ENCODE data around the gene LHX3. TPM values are rescaled to one million over a fixed set of nuclear protein-coding genes. Genes with fewer than 3 reads are reported as not detected.

LHX3 gene
- total RNA-seq, 1 donor from 2014 or later: 0.07 TPM

DNA sequence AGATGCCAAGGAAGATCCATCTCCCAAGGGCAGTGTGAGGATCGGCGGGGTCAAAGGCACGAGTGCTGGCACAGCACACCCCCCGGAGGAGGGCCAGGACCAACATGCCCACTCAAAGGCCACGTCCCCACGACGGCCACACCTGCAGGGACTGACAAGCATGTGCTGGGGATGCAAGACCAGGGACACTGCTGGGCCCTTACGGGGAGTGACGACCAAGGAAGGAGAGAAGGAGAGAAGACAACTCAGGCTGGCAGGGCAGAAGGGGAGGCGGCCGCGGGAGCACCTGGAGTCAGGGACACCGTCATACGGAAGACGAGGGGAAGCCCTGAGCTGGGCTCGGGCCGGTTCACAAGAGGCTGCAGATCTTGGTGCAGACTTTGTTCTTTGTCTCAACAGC lies 30.2 kb upstream of the LHX3 start:
- no peak overlapping the region for H3K4me3 Mint-ChIP-seq
- H3K27ac Mint-ChIP-seq (ENCODE audit: unreplicated experiment): no peak overlapping the region

GRCh38 chr9:136234597-136234996 lies 29.7 kb upstream of the LHX3 start:
- TF ChIP-seq, protein P1, sequence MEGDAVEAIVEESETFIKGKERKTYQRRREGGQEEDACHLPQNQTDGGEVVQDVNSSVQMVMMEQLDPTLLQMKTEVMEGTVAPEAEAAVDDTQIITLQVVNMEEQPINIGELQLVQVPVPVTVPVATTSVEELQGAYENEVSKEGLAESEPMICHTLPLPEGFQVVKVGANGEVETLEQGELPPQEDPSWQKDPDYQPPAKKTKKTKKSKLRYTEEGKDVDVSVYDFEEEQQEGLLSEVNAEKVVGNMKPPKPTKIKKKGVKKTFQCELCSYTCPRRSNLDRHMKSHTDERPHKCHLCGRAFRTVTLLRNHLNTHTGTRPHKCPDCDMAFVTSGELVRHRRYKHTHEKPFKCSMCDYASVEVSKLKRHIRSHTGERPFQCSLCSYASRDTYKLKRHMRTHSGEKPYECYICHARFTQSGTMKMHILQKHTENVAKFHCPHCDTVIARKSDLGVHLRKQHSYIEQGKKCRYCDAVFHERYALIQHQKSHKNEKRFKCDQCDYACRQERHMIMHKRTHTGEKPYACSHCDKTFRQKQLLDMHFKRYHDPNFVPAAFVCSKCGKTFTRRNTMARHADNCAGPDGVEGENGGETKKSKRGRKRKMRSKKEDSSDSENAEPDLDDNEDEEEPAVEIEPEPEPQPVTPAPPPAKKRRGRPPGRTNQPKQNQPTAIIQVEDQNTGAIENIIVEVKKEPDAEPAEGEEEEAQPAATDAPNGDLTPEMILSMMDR (conservative IDR thresholded peaks at IDR 0.05): no peak
- no peak overlapping the region for H3K27ac Mint-ChIP-seq (ENCODE audit: unreplicated experiment)

More for the DNA sequence above, 30.2 kb upstream of the LHX3 start:
- Mint-ChIP-seq H3K36me3 (ENCODE audit: low read depth) (peaks cover 4% of the 10 kb centered on the region), H3K4me1 (peaks cover 5% of the 10 kb centered on the region), H3K27me3 (ENCODE audit: low read depth) (no peaks in the 10 kb centered on the region), H3K9me3 (no peaks in the 10 kb centered on the region)
- TF ChIP-seq, protein P1 (conservative IDR thresholded peaks at IDR 0.05): no peak
- no peak for DNase-seq (ENCODE audit: low read depth, low spot score)

DNA sequence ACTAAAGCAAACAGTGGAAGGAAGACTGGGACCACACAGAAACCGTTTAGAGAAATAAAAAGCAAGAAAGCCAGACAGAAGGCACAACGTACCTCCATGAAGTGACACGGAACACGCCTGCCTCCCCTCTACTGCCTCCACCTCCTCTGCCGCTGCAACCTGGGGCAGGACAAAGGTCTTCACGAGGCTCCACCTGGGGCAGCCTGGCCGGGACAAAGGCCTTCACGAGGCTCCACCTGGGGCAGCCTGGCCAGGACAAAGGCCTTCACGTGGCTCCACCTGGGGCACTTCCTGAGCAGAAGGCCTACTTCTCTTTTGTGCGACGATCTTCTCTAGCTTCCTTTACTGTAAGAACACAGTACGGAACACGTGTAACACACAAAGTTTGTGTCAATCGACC lies 28.9 kb upstream of the LHX3 start:
- H3K4me1 Mint-ChIP-seq: peaks cover 5% of the 10 kb centered on the region
- H3K27ac Mint-ChIP-seq (ENCODE audit: unreplicated experiment): no peak overlapping the region
- H3K9me3 Mint-ChIP-seq: no peaks in the 10 kb centered on the region
- DNase-seq (ENCODE audit: low read depth, low spot score): no peak
- no peaks in the 10 kb centered on the region for H3K27me3 Mint-ChIP-seq (ENCODE audit: low read depth)
- no peak overlapping the region for H3K4me3 Mint-ChIP-seq
- peaks cover 4% of the 10 kb centered on the region for H3K36me3 Mint-ChIP-seq (ENCODE audit: low read depth)
- TF ChIP-seq, protein P1 (conservative IDR thresholded peaks at IDR 0.05): no peak

More at GRCh38 chr9:136234597-136234996, 29.7 kb upstream of the LHX3 start:
- Mint-ChIP-seq H3K9me3 (no peaks in the 10 kb centered on the region), H3K27me3 (ENCODE audit: low read depth) (no peaks in the 10 kb centered on the region), H3K36me3 (ENCODE audit: low read depth) (peaks cover 4% of the 10 kb centered on the region), H3K4me1 (peaks cover 5% of the 10 kb centered on the region), H3K4me3 (no peak overlapping the region)
- no peak for DNase-seq (ENCODE audit: low read depth, low spot score)

GRCh38 chr9:136233411-136233810 lies 28.5 kb upstream of the LHX3 start:
- no peak for DNase-seq (ENCODE audit: low read depth, low spot score)
- no peak overlapping the region for H3K27ac Mint-ChIP-seq (ENCODE audit: unreplicated experiment)

GRCh38 chr9:136232969-136233368 lies 28.0 kb upstream of the LHX3 start:
- H3K4me1 Mint-ChIP-seq: peaks cover 5% of the 10 kb centered on the region
- no peaks in the 10 kb centered on the region for H3K9me3 Mint-ChIP-seq
- TF ChIP-seq, protein P1 (conservative IDR thresholded peaks at IDR 0.05): no peak
- H3K36me3 Mint-ChIP-seq (ENCODE audit: low read depth): peaks cover 4% of the 10 kb centered on the region
- no peak for DNase-seq (ENCODE audit: low read depth, low spot score)
- no peaks in the 10 kb centered on the region for H3K27me3 Mint-ChIP-seq (ENCODE audit: low read depth)
- no peak overlapping the region for H3K4me3 Mint-ChIP-seq
- H3K27ac Mint-ChIP-seq (ENCODE audit: unreplicated experiment): no peak overlapping the region

More at GRCh38 chr9:136233411-136233810, 28.5 kb upstream of the LHX3 start:
- Mint-ChIP-seq H3K36me3 (ENCODE audit: low read depth) (peaks cover 4% of the 10 kb centered on the region), H3K27me3 (ENCODE audit: low read depth) (no peaks in the 10 kb centered on the region), H3K9me3 (no peaks in the 10 kb centered on the region), H3K4me3 (no peak overlapping the region), H3K4me1 (peaks cover 5% of the 10 kb centered on the region)
- TF ChIP-seq, protein P1 (conservative IDR thresholded peaks at IDR 0.05): no peak
